ENCODE results near the gene SH3PXD2B.

GRCh38 chr5:172410160-172410559 lies 44.2 kb downstream of the SH3PXD2B start:
- TF ChIP-seq, protein P1, sequence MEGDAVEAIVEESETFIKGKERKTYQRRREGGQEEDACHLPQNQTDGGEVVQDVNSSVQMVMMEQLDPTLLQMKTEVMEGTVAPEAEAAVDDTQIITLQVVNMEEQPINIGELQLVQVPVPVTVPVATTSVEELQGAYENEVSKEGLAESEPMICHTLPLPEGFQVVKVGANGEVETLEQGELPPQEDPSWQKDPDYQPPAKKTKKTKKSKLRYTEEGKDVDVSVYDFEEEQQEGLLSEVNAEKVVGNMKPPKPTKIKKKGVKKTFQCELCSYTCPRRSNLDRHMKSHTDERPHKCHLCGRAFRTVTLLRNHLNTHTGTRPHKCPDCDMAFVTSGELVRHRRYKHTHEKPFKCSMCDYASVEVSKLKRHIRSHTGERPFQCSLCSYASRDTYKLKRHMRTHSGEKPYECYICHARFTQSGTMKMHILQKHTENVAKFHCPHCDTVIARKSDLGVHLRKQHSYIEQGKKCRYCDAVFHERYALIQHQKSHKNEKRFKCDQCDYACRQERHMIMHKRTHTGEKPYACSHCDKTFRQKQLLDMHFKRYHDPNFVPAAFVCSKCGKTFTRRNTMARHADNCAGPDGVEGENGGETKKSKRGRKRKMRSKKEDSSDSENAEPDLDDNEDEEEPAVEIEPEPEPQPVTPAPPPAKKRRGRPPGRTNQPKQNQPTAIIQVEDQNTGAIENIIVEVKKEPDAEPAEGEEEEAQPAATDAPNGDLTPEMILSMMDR (IDR thresholded peaks at IDR 0.05) = no peak
- no peak for TF ChIP-seq POLR2A (IDR thresholded peaks at IDR 0.05)

Measured in tibial nerve (tissue), 3 donors.